HG02588 (cell line): ENCODE data around the gene MEIS1.

Experiments
- ATAC-seq: cut with Tn5 transposase; IDR thresholded peaks from one replicate; pipeline ENCODE4 v1.9.1; 2021; ENCODE audit warnings: mild to moderate bottlenecking, moderate library complexity; ENCODE audit not compliant: unreplicated experiment

MEIS1 gene

GRCh38 chr2:66562304-66562685 is 127.4 kb downstream of the MEIS1 start:
- ATAC-seq: no peak

GRCh38 chr2:66563473-66563872 is 128.5 kb downstream of the MEIS1 start:
- ATAC-seq: no peak

GRCh38 chr2:66565291-66565690 is 130.4 kb downstream of the MEIS1 start:
- ATAC-seq: no peak

- no peak for ATAC-seq
Measured at GRCh38 chr2:66566726-66567399, 131.9 kb downstream of the MEIS1 start.

GRCh38 chr2:66567729-66568128 is 132.8 kb downstream of the MEIS1 start:
- ATAC-seq: no peak

- no peak for ATAC-seq
Measured at GRCh38 chr2:66568650-66569300, 133.8 kb downstream of the MEIS1 start.

- no peak for ATAC-seq
Measured at GRCh38 chr2:66569321-66569851, 134.5 kb downstream of the MEIS1 start.

GRCh38 chr2:66569974-66570373 is 135.0 kb downstream of the MEIS1 start:
- ATAC-seq: no peak

- no peak for ATAC-seq
Measured at GRCh38 chr2:66570471-66570870, 135.5 kb downstream of the MEIS1 start.

- ATAC-seq: no peak
Measured at GRCh38 chr2:66571918-66572317, 137.0 kb downstream of the MEIS1 start.

- no peak for ATAC-seq
Measured at GRCh38 chr2:66572391-66572790, 137.5 kb downstream of the MEIS1 start.

GRCh38 chr2:66573416-66573815 is 138.5 kb downstream of the MEIS1 start:
- no peak for ATAC-seq

- ATAC-seq: no peak
Measured at GRCh38 chr2:66573821-66574233, 138.9 kb downstream of the MEIS1 start.

- ATAC-seq: no peak
Measured at GRCh38 chr2:66574701-66575624, 140.0 kb downstream of the MEIS1 start.

GRCh38 chr2:66575625-66576310 is 140.8 kb downstream of the MEIS1 start:
- ATAC-seq: no peak

- no peak for ATAC-seq
Measured at GRCh38 chr2:66576311-66576560, 141.3 kb downstream of the MEIS1 start.

GRCh38 chr2:66576561-66577320 is 141.8 kb downstream of the MEIS1 start:
- ATAC-seq: no peak

GRCh38 chr2:66577321-66578053 is 142.6 kb downstream of the MEIS1 start:
- no peak for ATAC-seq

- no peak for ATAC-seq
Measured at GRCh38 chr2:66578054-66578686, 143.2 kb downstream of the MEIS1 start.
